Omental fat pad (tissue), 4 donors: Measurements from ENCODE around the gene PKM. TPM values are rescaled to one million over a fixed set of nuclear protein-coding genes. Genes with fewer than 3 reads are reported as not detected.

Experiments
- ATAC-seq: fragments of 150-250 bp; one replicate; pipeline ENCODE4 v1.9.1; 2016; ENCODE audit warnings: mild to moderate bottlenecking, moderate library complexity; ENCODE audit not compliant: low FRiP score
- DNase-seq: peaks from one replicate; pipeline ENCODE4 v3.0.0-alpha.2; 2019; ENCODE audit warnings: low spot score
- CTCF ChIP-seq, 3 donors: fragments of 450-650 bp; IDR thresholded peaks; one replicate each; pipeline ENCODE4 v1.5.1; 2016 to 2017; ENCODE audit warnings: antibody characterized with exemption in 3 of 3, mild to moderate bottlenecking in 3 of 3, moderate library complexity in 2 of 3
- total RNA-seq, 4 donors: library from RNA; depleted of rRNA; stranded (reverse); fragments of >200 nt; gene quantifications; one replicate each; pipeline ENCODE4 v1.1.0, GENCODE V29; 2016

Gene PKM
- total RNA-seq, 4 donors from 2014 or later, result 200 to 534 (median 205) TPM

GRCh38 chr15:72179950-72180581, 50.9 kb downstream of the PKM start:
- TF ChIP-seq CTCF (IDR thresholded peaks at IDR 0.05), result no peak
- ATAC-seq (no peak), DNase-seq (no peak)

- TF ChIP-seq CTCF (IDR thresholded peaks at IDR 0.05), result no peak
- DNase-seq (no peak), ATAC-seq (no peak)
Observed at GRCh38 chr15:72178976-72179585, 51.9 kb downstream of the PKM start.

GRCh38 chr15:72176743-72177142, 54.2 kb downstream of the PKM start:
- no peak for TF ChIP-seq CTCF (IDR thresholded peaks at IDR 0.05)
- ATAC-seq (no peak), DNase-seq (no peak)

- DNase-seq (no peak), ATAC-seq (no peak)
- TF ChIP-seq CTCF (IDR thresholded peaks at IDR 0.05), result no peak
Observed at GRCh38 chr15:72176159-72176558, 54.8 kb downstream of the PKM start.

- TF ChIP-seq CTCF (IDR thresholded peaks at IDR 0.05), result no peak
- DNase-seq (no peak), ATAC-seq (no peak)
Observed at GRCh38 chr15:72175186-72176044, 55.6 kb downstream of the PKM start.

GRCh38 chr15:72174551-72175165, 56.3 kb downstream of the PKM start:
- ATAC-seq, result no peak
- DNase-seq, result no peak
- no peak for TF ChIP-seq CTCF (IDR thresholded peaks at IDR 0.05)
